IMR-90 (cell line): ENCODE measurements around the gene KPNA1. TPM values are rescaled to one million over a fixed set of nuclear protein-coding genes. Genes with fewer than 3 reads are reported as not detected.

Experiments
- ATAC-seq: fragments of 200-7000 bp; cut with Tn5 transposase; 2 replicates; pipeline ENCODE4 v1.9.1; 2020; ENCODE audit warnings: low read depth, mild to moderate bottlenecking, moderate library complexity
- BruUV-seq: library from RNA; stranded (reverse); fragments of 400-500 nt; replicated peaks from 2 replicates; lab custom pipeline; 2021; lab: Mats Ljungman, UMichigan
- CTCF ChIA-PET: fragments of 300-600 bp; formaldehyde crosslinking; extraction: SDS; loops from one replicate; lab custom pipeline; 2021; ENCODE audit warnings: antibody characterized with exemption; lab: Yijun Ruan, JAX
- POLR2A ChIA-PET: fragments of 300-600 bp; sonication (Branson Sonifier 250); formaldehyde crosslinking; loops from one replicate; lab custom pipeline; 2022; ENCODE audit warnings: antibody characterized with exemption; ENCODE audit not compliant: unreplicated experiment; lab: Charles Lee
- DNase-seq: peaks from one replicate; pipeline ENCODE4 v3.0.0; 2013
- H2AFZ ChIP-seq: replicated peaks from 2 replicates; pipeline ENCODE3; 2013; ENCODE audit warnings: low read length, mild to moderate bottlenecking; ENCODE audit not compliant: poor library complexity
- H2AK5ac ChIP-seq: 2 replicates; pipeline ENCODE4 v1.6.1; 2013; ENCODE audit warnings: low read depth, low read length, inconsistent platforms
- H2AK9ac ChIP-seq: replicated peaks from 2 replicates; pipeline ENCODE3; 2013; ENCODE audit warnings: mild to moderate bottlenecking, low read depth, low read length, moderate library complexity; ENCODE audit not compliant: poor library complexity
- H2BK120ac ChIP-seq: 2 replicates; pipeline ENCODE4 v1.6.1; 2013; ENCODE audit warnings: low read depth, low read length, inconsistent platforms
- H2BK15ac ChIP-seq: 3 replicates; pipeline ENCODE4 v1.6.1; 2013; ENCODE audit warnings: low read depth, low read length, inconsistent platforms
- H2BK20ac ChIP-seq: 2 replicates; pipeline ENCODE4 v1.6.1; 2013; ENCODE audit warnings: low read depth, mild to moderate bottlenecking, inconsistent platforms, low read length, moderate library complexity
- H2BK5ac ChIP-seq: 2 replicates; pipeline ENCODE4 v1.6.1; 2013; ENCODE audit warnings: mild to moderate bottlenecking, low read depth, low read length, inconsistent platforms; ENCODE audit not compliant: poor library complexity, severe bottlenecking
- H3K14ac ChIP-seq: replicated peaks from 2 replicates; pipeline ENCODE4 v1.6.1; 2013; ENCODE audit warnings: low read depth, low read length, inconsistent platforms
- H3K18ac ChIP-seq: 2 replicates; pipeline ENCODE4 v1.6.1; 2013; ENCODE audit warnings: low read depth, low read length, control low read depth
- H3K23ac ChIP-seq: 2 replicates; pipeline ENCODE4 v1.6.1; 2013; ENCODE audit warnings: low read depth, low read length, inconsistent platforms
- H3K27ac ChIP-seq: 2 replicates; pipeline ENCODE4 v1.5.1; 2013; ENCODE audit warnings: mild to moderate bottlenecking, control low read depth, low read length; ENCODE audit not compliant: insufficient read depth
- H3K27me3 ChIP-seq: 2 replicates; pipeline ENCODE4 v1.6.1; 2013; ENCODE audit warnings: low read length; ENCODE audit not compliant: control insufficient read depth, insufficient read depth
- H3K36me3 ChIP-seq: 2 replicates; pipeline ENCODE4 v1.6.1; 2013; ENCODE audit warnings: low read length, mixed read lengths; ENCODE audit not compliant: control insufficient read depth, insufficient read depth
- H3K4ac ChIP-seq: 2 replicates; pipeline ENCODE4 v1.6.1; 2013; ENCODE audit warnings: low read depth, low read length, inconsistent platforms
- H3K4me1 ChIP-seq: 2 replicates; pipeline ENCODE4 v1.6.1; 2013; ENCODE audit warnings: low read length, mixed read lengths; ENCODE audit not compliant: control insufficient read depth, insufficient read depth
- H3K4me2 ChIP-seq: 2 replicates; pipeline ENCODE4 v1.6.1; 2013; ENCODE audit warnings: low read depth, mild to moderate bottlenecking, control low read depth, low read length, moderate library complexity
- H3K4me3 ChIP-seq: 2 replicates; pipeline ENCODE4 v1.5.1; 2013; ENCODE audit warnings: low read depth, mild to moderate bottlenecking, control low read depth, low read length, moderate library complexity; ENCODE audit not compliant: insufficient read depth
- H3K56ac ChIP-seq: 2 replicates; pipeline ENCODE4 v1.6.1; 2013; ENCODE audit warnings: low read length, inconsistent platforms; ENCODE audit not compliant: insufficient read depth; ENCODE audit errors: extremely low read depth
- H3K79me1 ChIP-seq, 2 experiments: 2 replicates each; pipeline ENCODE4 v1.6.1; 2013; ENCODE audit warnings: low read length in 2 of 2, inconsistent platforms in 1 of 2, low read depth in 1 of 2
- H3K9ac ChIP-seq: 2 replicates; pipeline ENCODE4 v1.6.1; 2013; ENCODE audit warnings: low read depth, low read length, control low read depth
- H3K9me1 ChIP-seq: 2 replicates; pipeline ENCODE4 v1.6.1; 2013; ENCODE audit warnings: low read length, inconsistent platforms; ENCODE audit not compliant: insufficient read depth
- H3K9me3 ChIP-seq: 2 replicates; pipeline ENCODE4 v1.6.1; 2013; ENCODE audit warnings: low read length; ENCODE audit not compliant: control insufficient read depth, insufficient read depth
- H4K20me1 ChIP-seq: 2 replicates; pipeline ENCODE4 v1.6.1; 2013; ENCODE audit warnings: low read length, inconsistent platforms; ENCODE audit not compliant: insufficient read depth
- H4K5ac ChIP-seq: 2 replicates; pipeline ENCODE4 v1.6.1; 2013; ENCODE audit warnings: mild to moderate bottlenecking, low read depth, low read length, control low read depth
- H4K8ac ChIP-seq, 2 experiments: 2 replicates each; pipeline ENCODE4 v1.6.1; 2013; ENCODE audit warnings: low read depth in 2 of 2, low read length in 2 of 2, control low read depth in 1 of 2, inconsistent platforms in 1 of 2
- H4K91ac ChIP-seq: 2 replicates; pipeline ENCODE4 v1.6.1; 2013; ENCODE audit warnings: low read depth, low read length, inconsistent platforms; ENCODE audit not compliant: insufficient read depth
- BHLHE40 ChIP-seq: fragments of 150-350 bp; IDR thresholded peaks from 2 replicates; pipeline ENCODE4 v1.6.1; 2016; ENCODE audit warnings: mild to moderate bottlenecking, low read depth, low read length
- CHD1 ChIP-seq: IDR thresholded peaks from 2 replicates; pipeline ENCODE4 v1.6.1; 2012; ENCODE audit warnings: low read depth, low read length, improper control_type of control experiment
- FOS ChIP-seq: fragments of 150-350 bp; IDR thresholded peaks from 2 replicates; pipeline ENCODE4 v1.6.1; 2016; ENCODE audit warnings: low read depth, low read length
- MAFK ChIP-seq: IDR thresholded peaks from 2 replicates; pipeline ENCODE4 v1.6.1; 2012; ENCODE audit warnings: low read depth, low read length, improper control_type of control experiment
- MAZ ChIP-seq: IDR thresholded peaks from 2 replicates; pipeline ENCODE4 v1.6.1; 2012; ENCODE audit warnings: low read depth, mild to moderate bottlenecking, low read length, improper control_type of control experiment, moderate library complexity, borderline replicate concordance
- NFE2L2 ChIP-seq: fragments of 150-350 bp; IDR thresholded peaks from 2 replicates; pipeline ENCODE4 v1.6.1; 2016; ENCODE audit warnings: low read depth, mild to moderate bottlenecking, low read length
- POLR2A ChIP-seq: IDR thresholded peaks from 2 replicates; pipeline ENCODE4 v1.6.1; 2012; ENCODE audit warnings: mild to moderate bottlenecking, low read depth, low read length
- RAD21 ChIP-seq: IDR thresholded peaks from 2 replicates; pipeline ENCODE4 v1.6.1; 2012; ENCODE audit warnings: low read length, improper control_type of control experiment
- RCOR1 ChIP-seq: IDR thresholded peaks from 2 replicates; pipeline ENCODE4 v1.6.1; 2012; ENCODE audit warnings: mild to moderate bottlenecking, low read length, improper control_type of control experiment; ENCODE audit not compliant: insufficient replicate concordance
- RFX5 ChIP-seq: IDR thresholded peaks from 2 replicates; pipeline ENCODE4 v1.8.0; 2012; ENCODE audit warnings: low read depth, mild to moderate bottlenecking, low read length, moderate library complexity
- WGBS, 2 experiments: methylation state at CpG; one replicate each; pipeline versions ENCODE4 v1.1.5 to v1.1.7; 2013; ENCODE audit warnings: missing lambda C conversion rate in 2 of 2; ENCODE audit not compliant: insufficient read length in 1 of 2; ENCODE audit errors: extremely low coverage in 2 of 2; 5-methylcytosine and 5-hydroxymethylcytosine counted together
- dilution Hi-C: fragments of 300-500 bp; cut with HindIII; formaldehyde crosslinking; loops from one replicate; pipeline ENCODE4 v1.14.3; 2018; ENCODE audit warnings: low sequenced_read_pairs; ENCODE audit not compliant: unreplicated experiment
- in situ Hi-C: fragments of 300-500 bp; cut with MboI; formaldehyde crosslinking; loops from 3 replicates; pipeline ENCODE4 v1.14.3; 2019; ENCODE audit warnings: low sequenced_read_pairs, inconsistent platforms, mixed read lengths
- intact Hi-C: fragments of 100-400 bp; cut with micrococcal nuclease; formaldehyde crosslinking; loops from 2 replicates; pipeline ENCODE4 v1.10.0; 2022
- polyA plus RNA-seq, 3 experiments: library from polyadenylated mRNA; depleted of rRNA; stranded (reverse); fragments of >200 nt; gene quantifications; 2 replicates each; pipeline ENCODE4 v1.2.3, GENCODE V29; 2012; ENCODE audit warnings: low replicate concordance in 1 of 3
- total RNA-seq: library from RNA; depleted of rRNA; stranded (reverse); fragments of >200 nt; gene quantifications from 2 replicates; pipeline ENCODE4 v1.2.3, GENCODE V29; 2012
- TF ChIP-seq, protein P1 (sequence below): conservative IDR thresholded peaks from 2 replicates; pipeline ENCODE4 v1.5.1; 2012; ENCODE audit warnings: mild to moderate bottlenecking, low read depth, low read length, improper control_type of control experiment
- TF ChIP-seq, protein P2 (sequence below): fragments of 150-350 bp; IDR thresholded peaks from 2 replicates; pipeline ENCODE4 v1.6.1; 2017; ENCODE audit warnings: mild to moderate bottlenecking, antibody characterized with exemption, low read length, low read depth
- TF ChIP-seq, protein P3 (sequence below): fragments of 150-350 bp; IDR thresholded peaks from 2 replicates; pipeline ENCODE4 v1.6.1; 2016; ENCODE audit warnings: low read depth, mild to moderate bottlenecking, low read length, moderate library complexity, borderline replicate concordance

KPNA1 gene
- total and polyA plus RNA-seq, 2 of the 4 experiments (the other 2 are of a cell fraction) = 30.6 to 112 TPM

DNA sequence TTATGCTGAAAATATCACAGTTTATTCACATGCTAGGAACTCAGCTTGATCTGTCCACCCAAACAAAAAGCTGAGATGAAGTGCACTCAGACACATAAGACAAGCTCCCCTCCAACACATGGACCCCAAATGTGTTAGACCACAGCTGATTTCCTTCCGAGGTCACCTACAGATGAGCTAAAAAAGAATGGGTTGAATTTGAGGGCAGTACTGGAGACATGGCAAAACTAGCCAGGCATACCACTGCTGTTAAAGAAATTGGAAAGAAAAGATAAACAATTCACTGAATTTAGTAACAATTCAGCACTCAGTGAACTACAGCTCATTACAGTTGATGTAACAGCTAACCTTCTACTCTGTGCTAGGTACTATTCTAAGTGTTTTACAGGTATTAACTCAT, 33.9 kb upstream of the KPNA1 start:
- WGBS, 2 experiments = no CpG with 5 or more reads among the region's 1 CpG
- Histone ChIP-seq H3K56ac (no peak overlapping the region), H3K9me3 (no peaks in the 10 kb centered on the region), H4K8ac (no peak overlapping the region), H3K23ac (no peak overlapping the region), H2BK5ac (no peak overlapping the region), H2AFZ (no peak overlapping the region), H3K4me1 (peaks cover 2% of the 10 kb centered on the region; the same call in 1 of the 2 replicates), H3K9me1 (0 out of 2 replicates have a peak, but pooled peaks cover 3% of the 10 kb centered on the region), H3K18ac (no peak overlapping the region), H4K20me1 (no peaks in the 10 kb centered on the region), H3K36me3 (peaks cover 17% of the 10 kb centered on the region; the same call in 1 of the 2 replicates), H4K91ac (no peak overlapping the region), H2AK9ac (no peak overlapping the region), H3K27ac (no peak overlapping the region), H3K4ac (no peak overlapping the region), H2AK5ac (no peak overlapping the region), H3K14ac (no peak overlapping the region), H3K9ac (no peak overlapping the region), H3K4me2 (no peak overlapping the region), H3K4me3 (no peak overlapping the region), H2BK120ac (no peak overlapping the region), H2BK15ac (no peak overlapping the region), H3K79me1 (no peaks in the 10 kb centered on the region), H3K27me3 (no peaks in the 10 kb centered on the region), H2BK20ac (no peak overlapping the region), H4K5ac (no peak overlapping the region)
- ChIA-PET POLR2A (no interaction called here), CTCF (interaction anchor here (1.5 kb wide), 1 partner anchor 131 kb away, joined by 4 read pairs; no protein-coding TSS in a partner anchor)
- in situ Hi-C loops = no loop called here
- no TSS peak for BruUV-seq
- TF ChIP-seq NFE2L2 = no peak
- TF ChIP-seq FOS = no peak
- TF ChIP-seq MAFK = no peak
- TF ChIP-seq, protein P1, sequence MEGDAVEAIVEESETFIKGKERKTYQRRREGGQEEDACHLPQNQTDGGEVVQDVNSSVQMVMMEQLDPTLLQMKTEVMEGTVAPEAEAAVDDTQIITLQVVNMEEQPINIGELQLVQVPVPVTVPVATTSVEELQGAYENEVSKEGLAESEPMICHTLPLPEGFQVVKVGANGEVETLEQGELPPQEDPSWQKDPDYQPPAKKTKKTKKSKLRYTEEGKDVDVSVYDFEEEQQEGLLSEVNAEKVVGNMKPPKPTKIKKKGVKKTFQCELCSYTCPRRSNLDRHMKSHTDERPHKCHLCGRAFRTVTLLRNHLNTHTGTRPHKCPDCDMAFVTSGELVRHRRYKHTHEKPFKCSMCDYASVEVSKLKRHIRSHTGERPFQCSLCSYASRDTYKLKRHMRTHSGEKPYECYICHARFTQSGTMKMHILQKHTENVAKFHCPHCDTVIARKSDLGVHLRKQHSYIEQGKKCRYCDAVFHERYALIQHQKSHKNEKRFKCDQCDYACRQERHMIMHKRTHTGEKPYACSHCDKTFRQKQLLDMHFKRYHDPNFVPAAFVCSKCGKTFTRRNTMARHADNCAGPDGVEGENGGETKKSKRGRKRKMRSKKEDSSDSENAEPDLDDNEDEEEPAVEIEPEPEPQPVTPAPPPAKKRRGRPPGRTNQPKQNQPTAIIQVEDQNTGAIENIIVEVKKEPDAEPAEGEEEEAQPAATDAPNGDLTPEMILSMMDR = no peak
- TF ChIP-seq RCOR1 = no peak
- TF ChIP-seq MAZ = no peak
- TF ChIP-seq CHD1 = no peak
- TF ChIP-seq, protein P2, sequence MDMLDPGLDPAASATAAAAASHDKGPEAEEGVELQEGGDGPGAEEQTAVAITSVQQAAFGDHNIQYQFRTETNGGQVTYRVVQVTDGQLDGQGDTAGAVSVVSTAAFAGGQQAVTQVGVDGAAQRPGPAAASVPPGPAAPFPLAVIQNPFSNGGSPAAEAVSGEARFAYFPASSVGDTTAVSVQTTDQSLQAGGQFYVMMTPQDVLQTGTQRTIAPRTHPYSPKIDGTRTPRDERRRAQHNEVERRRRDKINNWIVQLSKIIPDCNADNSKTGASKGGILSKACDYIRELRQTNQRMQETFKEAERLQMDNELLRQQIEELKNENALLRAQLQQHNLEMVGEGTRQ = no peak
- TF ChIP-seq RFX5 = no peak
- TF ChIP-seq BHLHE40 = no peak
- no peak for TF ChIP-seq RAD21
- TF ChIP-seq, protein P3, sequence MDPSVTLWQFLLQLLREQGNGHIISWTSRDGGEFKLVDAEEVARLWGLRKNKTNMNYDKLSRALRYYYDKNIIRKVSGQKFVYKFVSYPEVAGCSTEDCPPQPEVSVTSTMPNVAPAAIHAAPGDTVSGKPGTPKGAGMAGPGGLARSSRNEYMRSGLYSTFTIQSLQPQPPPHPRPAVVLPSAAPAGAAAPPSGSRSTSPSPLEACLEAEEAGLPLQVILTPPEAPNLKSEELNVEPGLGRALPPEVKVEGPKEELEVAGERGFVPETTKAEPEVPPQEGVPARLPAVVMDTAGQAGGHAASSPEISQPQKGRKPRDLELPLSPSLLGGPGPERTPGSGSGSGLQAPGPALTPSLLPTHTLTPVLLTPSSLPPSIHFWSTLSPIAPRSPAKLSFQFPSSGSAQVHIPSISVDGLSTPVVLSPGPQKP = no peak
- TF ChIP-seq POLR2A = no peak
- intact Hi-C loops = no loop called here
- no peak for DNase-seq
- peak; percentile 60 for ATAC-seq
- dilution Hi-C loops = no loop called here
